C4-2B (cell line): Measurements from ENCODE around the gene SNED1.

ENCODE experiments used
- H3K27ac ChIP-seq: fragments of 450-650 bp; 2 replicates; pipeline ENCODE4 v1.5.1; 2017
- CTCF ChIP-seq: fragments of 450-650 bp; conservative IDR thresholded peaks from 2 replicates; pipeline ENCODE4 v1.5.1; 2017; ENCODE audit warnings: mild to moderate bottlenecking
- ZFX ChIP-seq: fragments of 450-650 bp; IDR thresholded peaks from 2 replicates; pipeline ENCODE4 v1.6.1; 2017

SNED1 gene

GRCh38 chr2:241071677-241072111 is 73.3 kb downstream of the SNED1 start:
- TF ChIP-seq ZFX: no peak
- no peak for TF ChIP-seq CTCF
- no peak overlapping the region for H3K27ac ChIP-seq

DNA sequence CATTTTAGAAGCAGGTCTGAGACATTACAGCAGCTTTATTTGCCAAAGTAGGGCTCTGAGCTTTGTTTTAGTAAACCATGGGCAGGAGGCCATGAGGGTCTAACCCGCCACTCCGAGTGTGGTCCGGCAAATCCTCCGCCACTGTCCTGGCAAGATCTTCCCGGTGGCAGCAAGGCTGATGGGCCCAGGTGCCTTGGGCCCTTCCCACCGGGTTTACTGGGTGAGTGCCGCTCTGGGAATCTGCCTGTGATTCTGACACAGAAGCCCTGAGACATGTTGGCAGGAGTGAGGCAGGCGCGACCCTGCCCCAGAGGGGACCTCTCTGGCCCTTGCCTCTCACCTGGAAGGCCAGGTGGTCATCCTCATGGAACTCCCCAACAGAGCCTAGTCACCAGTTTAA is 73.7 kb downstream of the SNED1 start:
- no peak for TF ChIP-seq CTCF
- no peak for TF ChIP-seq ZFX
- no peak overlapping the region for H3K27ac ChIP-seq

- TF ChIP-seq ZFX (no peak), CTCF (no peak)
These were observed 74.2 kb downstream of the SNED1 start for GRCh38 chr2:241072553-241073165.

GRCh38 chr2:241073166-241074064 is 75.0 kb downstream of the SNED1 start:
- no peak overlapping the region for H3K27ac ChIP-seq

More at GRCh38 chr2:241072553-241073165, 74.2 kb downstream of the SNED1 start:
- no peak overlapping the region for H3K27ac ChIP-seq

DNA sequence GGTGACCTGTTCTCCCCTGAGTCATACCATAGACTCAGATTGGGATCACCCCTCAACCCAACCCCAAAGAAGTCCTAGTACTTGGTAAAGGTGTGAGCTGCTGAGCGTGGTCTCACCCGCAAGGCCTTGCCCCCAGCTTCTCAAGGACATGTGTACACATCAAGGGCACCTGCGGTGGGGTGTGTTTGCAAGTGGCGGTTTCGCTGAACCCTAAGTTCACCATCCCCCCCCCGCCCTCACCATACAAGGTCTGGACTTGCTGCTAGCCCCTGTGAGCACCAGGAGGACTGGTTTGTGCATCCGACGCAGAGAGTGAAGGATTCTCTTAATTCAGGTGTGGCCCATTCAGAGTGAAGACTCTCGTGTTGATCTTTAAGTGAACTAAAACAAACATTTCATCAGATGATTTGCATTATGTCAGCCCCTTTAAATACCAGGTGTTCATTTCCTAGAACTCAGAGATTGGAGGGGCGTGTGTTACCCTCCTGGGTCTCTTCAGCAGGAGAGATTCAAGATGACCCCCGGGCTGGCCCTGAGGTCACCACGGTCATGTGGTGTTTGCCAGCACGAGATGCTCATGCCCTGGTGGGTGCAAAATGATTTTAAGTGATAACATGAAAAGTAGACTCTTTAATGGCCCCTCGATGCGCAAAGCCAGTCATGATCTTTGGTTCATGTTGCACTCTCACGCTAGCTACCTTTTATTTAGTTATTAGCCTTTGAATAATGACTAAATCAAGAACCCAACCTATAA is 75.8 kb downstream of the SNED1 start:
- no peak for TF ChIP-seq CTCF
- TF ChIP-seq ZFX: no peak

More at GRCh38 chr2:241073166-241074064, 75.0 kb downstream of the SNED1 start:
- TF ChIP-seq ZFX (no peak), CTCF (no peak)

GRCh38 chr2:241074901-241075540 is 76.6 kb downstream of the SNED1 start:
- TF ChIP-seq ZFX (no peak), CTCF (no peak)
- no peak overlapping the region for H3K27ac ChIP-seq

More for the DNA sequence above, 75.8 kb downstream of the SNED1 start:
- no peak overlapping the region for H3K27ac ChIP-seq
